ENCODE results near the gene DNER.

DNA sequence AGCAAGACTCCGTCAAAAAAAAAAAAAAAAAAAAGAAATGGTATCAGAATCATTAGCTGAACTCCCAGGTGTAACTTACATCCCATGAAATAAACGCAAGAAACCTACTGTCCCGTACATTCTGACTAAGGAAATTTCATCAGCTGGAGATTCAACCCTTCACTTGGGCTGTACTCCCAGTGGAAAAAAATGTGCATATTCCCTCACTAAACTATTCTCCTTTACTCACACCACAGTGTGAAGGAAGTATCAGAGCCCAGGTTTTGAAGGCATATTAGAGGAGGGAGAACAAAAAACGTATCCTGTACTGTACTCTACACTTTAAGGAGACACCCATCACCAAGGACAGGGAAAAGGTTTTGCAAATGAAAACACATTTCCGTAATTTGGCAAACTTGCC lies 64.3 kb downstream of the DNER start:
- TF ChIP-seq, protein P1, sequence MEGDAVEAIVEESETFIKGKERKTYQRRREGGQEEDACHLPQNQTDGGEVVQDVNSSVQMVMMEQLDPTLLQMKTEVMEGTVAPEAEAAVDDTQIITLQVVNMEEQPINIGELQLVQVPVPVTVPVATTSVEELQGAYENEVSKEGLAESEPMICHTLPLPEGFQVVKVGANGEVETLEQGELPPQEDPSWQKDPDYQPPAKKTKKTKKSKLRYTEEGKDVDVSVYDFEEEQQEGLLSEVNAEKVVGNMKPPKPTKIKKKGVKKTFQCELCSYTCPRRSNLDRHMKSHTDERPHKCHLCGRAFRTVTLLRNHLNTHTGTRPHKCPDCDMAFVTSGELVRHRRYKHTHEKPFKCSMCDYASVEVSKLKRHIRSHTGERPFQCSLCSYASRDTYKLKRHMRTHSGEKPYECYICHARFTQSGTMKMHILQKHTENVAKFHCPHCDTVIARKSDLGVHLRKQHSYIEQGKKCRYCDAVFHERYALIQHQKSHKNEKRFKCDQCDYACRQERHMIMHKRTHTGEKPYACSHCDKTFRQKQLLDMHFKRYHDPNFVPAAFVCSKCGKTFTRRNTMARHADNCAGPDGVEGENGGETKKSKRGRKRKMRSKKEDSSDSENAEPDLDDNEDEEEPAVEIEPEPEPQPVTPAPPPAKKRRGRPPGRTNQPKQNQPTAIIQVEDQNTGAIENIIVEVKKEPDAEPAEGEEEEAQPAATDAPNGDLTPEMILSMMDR (IDR thresholded peaks at IDR 0.05) = no peak
- TF ChIP-seq POLR2A (IDR thresholded peaks at IDR 0.05) (no peak), POLR2AphosphoS5 (IDR thresholded peaks at IDR 0.05) (no peak)
